ENCODE results near the gene GSTO2. TPM values are rescaled to one million over a fixed set of nuclear protein-coding genes. Genes with fewer than 3 reads are reported as not detected.

Gene GSTO2
- total RNA-seq, 4 donors from 2014 or later = 1.9 to 17.1 (median 10.6) TPM

DNA sequence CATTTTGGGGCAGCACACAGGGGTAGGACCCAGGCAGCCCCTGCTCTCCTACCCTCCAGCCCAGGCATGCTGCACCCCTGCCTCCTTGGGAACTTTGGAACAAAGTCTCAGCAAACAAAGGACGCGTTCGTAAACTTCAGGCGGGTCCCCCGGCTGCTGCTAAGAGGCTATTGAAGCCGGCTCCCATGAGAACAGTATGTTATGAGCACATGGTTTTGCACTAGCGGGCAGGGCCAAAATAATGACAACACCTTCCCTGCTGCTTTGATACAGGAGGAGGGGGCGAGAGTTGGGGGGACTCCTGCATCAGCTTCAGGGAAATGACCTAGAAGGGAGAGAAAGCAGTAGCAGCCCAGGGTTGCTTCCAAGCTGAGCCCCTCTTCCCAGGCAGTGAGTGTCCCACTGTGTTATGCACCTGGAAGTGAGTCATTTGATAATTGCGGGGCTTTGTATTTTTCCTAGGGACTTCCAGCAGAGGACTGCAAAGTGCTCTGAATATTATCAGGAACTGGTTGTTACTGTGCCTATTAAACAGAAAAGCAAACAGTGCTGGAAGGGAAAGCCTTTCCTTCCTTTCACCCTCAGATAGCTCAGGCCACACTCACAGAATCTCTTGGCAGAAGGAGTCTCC, 62.3 kb downstream of the GSTO2 start:
- Histone ChIP-seq H3K9me3 (no peaks in the 10 kb centered on the region), H3K27me3 (no peaks in the 10 kb centered on the region), H3K4me1 (peaks cover 55 to 96% (median 66%) of the 10 kb centered on the region in 4 donors), H3K27ac (peak overlapping the region; percentile 74 to 90 (median 82)), H3K4me3 (peak overlapping the region in 1 of 4 donors; percentile 13), H3K36me3 (no peaks in the 10 kb centered on the region)
- in situ Hi-C loops (cut with MboI; ENCODE audit: low pct_ligation_motif_present in 1 of 4, low pct_unique_long_range_greater_than_20kb in 1 of 4, low sequenced_read_pairs in 3 of 4) = no loop called here
- DNase-seq = peak; percentile 45
- 32 to 60% methylated on average over 3 to 9 of the region's 9 CpGs for WGBS, 2 donors (ENCODE audit: low coverage in 1 of 2)
- no peak for TF ChIP-seq EP300 (IDR thresholded peaks at IDR 0.05; ENCODE audit: low read depth)
- TF ChIP-seq POLR2AphosphoS5 (IDR thresholded peaks at IDR 0.05) = peak in 1 of 3 donors; percentile 16
- TF ChIP-seq POLR2A (IDR thresholded peaks at IDR 0.05) = no peak
- TF ChIP-seq, protein P1, sequence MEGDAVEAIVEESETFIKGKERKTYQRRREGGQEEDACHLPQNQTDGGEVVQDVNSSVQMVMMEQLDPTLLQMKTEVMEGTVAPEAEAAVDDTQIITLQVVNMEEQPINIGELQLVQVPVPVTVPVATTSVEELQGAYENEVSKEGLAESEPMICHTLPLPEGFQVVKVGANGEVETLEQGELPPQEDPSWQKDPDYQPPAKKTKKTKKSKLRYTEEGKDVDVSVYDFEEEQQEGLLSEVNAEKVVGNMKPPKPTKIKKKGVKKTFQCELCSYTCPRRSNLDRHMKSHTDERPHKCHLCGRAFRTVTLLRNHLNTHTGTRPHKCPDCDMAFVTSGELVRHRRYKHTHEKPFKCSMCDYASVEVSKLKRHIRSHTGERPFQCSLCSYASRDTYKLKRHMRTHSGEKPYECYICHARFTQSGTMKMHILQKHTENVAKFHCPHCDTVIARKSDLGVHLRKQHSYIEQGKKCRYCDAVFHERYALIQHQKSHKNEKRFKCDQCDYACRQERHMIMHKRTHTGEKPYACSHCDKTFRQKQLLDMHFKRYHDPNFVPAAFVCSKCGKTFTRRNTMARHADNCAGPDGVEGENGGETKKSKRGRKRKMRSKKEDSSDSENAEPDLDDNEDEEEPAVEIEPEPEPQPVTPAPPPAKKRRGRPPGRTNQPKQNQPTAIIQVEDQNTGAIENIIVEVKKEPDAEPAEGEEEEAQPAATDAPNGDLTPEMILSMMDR (IDR thresholded peaks at IDR 0.05) = no peak
- intact Hi-C loops (cut with DNase I; ENCODE audit: low total_unique reads) = no loop called here

- intact Hi-C loops (cut with DNase I; ENCODE audit: low total_unique reads) (no loop called here), in situ Hi-C loops (cut with MboI; ENCODE audit: low pct_ligation_motif_present in 1 of 4, low pct_unique_long_range_greater_than_20kb in 1 of 4, low sequenced_read_pairs in 3 of 4) (no loop called here)
- Histone ChIP-seq H3K4me3 (no peak overlapping the region), H3K27ac (peak overlapping the region; percentile 74 to 90 (median 82)), H3K4me1 (peaks cover 54 to 96% (median 69%) of the 10 kb centered on the region in 4 donors), H3K36me3 (no peaks in the 10 kb centered on the region), H3K9me3 (no peaks in the 10 kb centered on the region), H3K27me3 (no peaks in the 10 kb centered on the region)
- 76 to 85% methylated on average over 3 to 11 of the region's 11 CpGs for WGBS, 2 donors (ENCODE audit: low coverage in 1 of 2)
- TF ChIP-seq EP300 (IDR thresholded peaks at IDR 0.05; ENCODE audit: low read depth) (no peak), POLR2AphosphoS5 (IDR thresholded peaks at IDR 0.05) (no peak), POLR2A (IDR thresholded peaks at IDR 0.05) (no peak)
- TF ChIP-seq, protein P1 (IDR thresholded peaks at IDR 0.05) = no peak
- no peak for DNase-seq
Measured at GRCh38 chr10:104332243-104333031, 63.5 kb downstream of the GSTO2 start.

- H3K27me3 ChIP-seq = no peaks in the 10 kb centered on the region
- in situ Hi-C loops (cut with MboI; ENCODE audit: low pct_ligation_motif_present in 1 of 4, low pct_unique_long_range_greater_than_20kb in 1 of 4, low sequenced_read_pairs in 3 of 4) = no loop called here
- peaks cover 46 to 91% (median 62%) of the 10 kb centered on the region in 4 donors for H3K4me1 ChIP-seq
- H3K4me3 ChIP-seq = no peak overlapping the region
- no peaks in the 10 kb centered on the region for H3K36me3 ChIP-seq
- TF ChIP-seq, protein P1 (IDR thresholded peaks at IDR 0.05) = no peak
- no peak for TF ChIP-seq EP300 (IDR thresholded peaks at IDR 0.05; ENCODE audit: low read depth)
- TF ChIP-seq POLR2AphosphoS5 (IDR thresholded peaks at IDR 0.05) = no peak
- TF ChIP-seq POLR2A (IDR thresholded peaks at IDR 0.05) = no peak
- H3K27ac ChIP-seq = peak overlapping the region; percentile 5 to 90 (median 44)
- no peak for DNase-seq
- H3K9me3 ChIP-seq = no peaks in the 10 kb centered on the region
- 90 to 91% methylated on average over 4 to 13 of the region's 13 CpGs for WGBS, 2 donors (ENCODE audit: low coverage in 1 of 2)
- intact Hi-C loops (cut with DNase I; ENCODE audit: low total_unique reads) = no loop called here
Measured at GRCh38 chr10:104333032-104333727, 64.2 kb downstream of the GSTO2 start.

Measured in transverse colon (tissue), 4 donors.